Neuronal stem cell (in vitro differentiated cells): Measurements from ENCODE around the gene CARHSP1. TPM values are rescaled to one million over a fixed set of nuclear protein-coding genes. Genes with fewer than 3 reads are reported as not detected.
A peak's percentile ranks its signal among the peaks of the same experiment; 100 is the strongest.
"Not testable (repeated sequence)": the region's sequence is repeated elsewhere in the genome, so short reads cannot be mapped to it uniquely, and the experiment has no call there.

Experiments used
- DNase-seq: peaks from one replicate; pipeline ENCODE4 v3.0.0-alpha.2; 2013; ENCODE audit warnings: low spot score
- H2AFZ ChIP-seq: one replicate; pipeline ENCODE4 v1.6.1; 2013; ENCODE audit warnings: mild to moderate bottlenecking, low read length, inconsistent platforms
- H2AK5ac ChIP-seq: 2 replicates; pipeline ENCODE4 v1.6.1; 2013; ENCODE audit warnings: low read depth, mild to moderate bottlenecking, inconsistent platforms, low read length, moderate library complexity, mixed read lengths
- H2BK120ac ChIP-seq: 2 replicates; pipeline ENCODE4 v1.6.1; 2013; ENCODE audit warnings: low read depth, mild to moderate bottlenecking, inconsistent platforms, low read length, moderate library complexity, mixed read lengths
- H2BK12ac ChIP-seq: one replicate; pipeline ENCODE4 v1.6.1; 2013; ENCODE audit warnings: low read length, inconsistent platforms
- H2BK15ac ChIP-seq: 2 replicates; pipeline ENCODE4 v1.6.1; 2013; ENCODE audit warnings: mild to moderate bottlenecking, low read length, inconsistent platforms, mixed read lengths
- H2BK5ac ChIP-seq: one replicate; pipeline ENCODE4 v1.6.1; 2013; ENCODE audit warnings: inconsistent platforms, mild to moderate bottlenecking, low read length, moderate library complexity
- H3K14ac ChIP-seq: one replicate; pipeline ENCODE4 v1.6.1; 2013; ENCODE audit warnings: low read length, inconsistent platforms
- H3K18ac ChIP-seq: 2 replicates; pipeline ENCODE4 v1.6.1; 2013; ENCODE audit warnings: low read length, inconsistent platforms
- H3K23ac ChIP-seq: 2 replicates; pipeline ENCODE4 v1.6.1; 2013; ENCODE audit warnings: low read depth, mild to moderate bottlenecking, mixed read lengths, low read length, inconsistent platforms; ENCODE audit not compliant: poor library complexity
- H3K27ac ChIP-seq: replicated peaks from 3 replicates; pipeline ENCODE4 v1.5.1; 2013; ENCODE audit warnings: low read length, inconsistent platforms
- H3K27me3 ChIP-seq, 3 experiments: 2 replicates each; pipeline ENCODE4 v1.6.1; 2013; ENCODE audit warnings: low read length in 3 of 3, mild to moderate bottlenecking in 2 of 3, inconsistent platforms in 1 of 3, low read depth in 1 of 3, mixed read lengths in 1 of 3, moderate library complexity in 1 of 3; ENCODE audit not compliant: control insufficient read depth in 3 of 3, insufficient read depth in 3 of 3
- H3K36me3 ChIP-seq, 2 donors: replicated peaks in 1 of 2; 2 replicates each; pipeline ENCODE4 v1.6.1; 2013; ENCODE audit warnings: low read length in 2 of 2; ENCODE audit not compliant: control insufficient read depth in 2 of 2, insufficient read depth in 2 of 2
- H3K4ac ChIP-seq: 2 replicates; pipeline ENCODE4 v1.6.1; 2013; ENCODE audit warnings: inconsistent platforms, mild to moderate bottlenecking, low read length, moderate library complexity
- H3K4me1 ChIP-seq, 2 donors: 1 replicate in 1 of 2; 2 replicates in 1 of 2; pipeline ENCODE4 v1.6.1; 2013; ENCODE audit warnings: low read length in 2 of 2, low read depth in 1 of 2; ENCODE audit not compliant: control insufficient read depth in 2 of 2, insufficient read depth in 1 of 2
- H3K4me2 ChIP-seq: one replicate; pipeline ENCODE4 v1.6.1; 2013; ENCODE audit warnings: mild to moderate bottlenecking, low read length, inconsistent platforms; ENCODE audit not compliant: insufficient read depth, poor library complexity, severe bottlenecking
- H3K4me3 ChIP-seq, 2 donors: 2 replicates each; pipeline ENCODE4 v1.5.1; 2013; ENCODE audit warnings: low read length in 2 of 2, mild to moderate bottlenecking in 2 of 2, inconsistent platforms in 1 of 2, moderate library complexity in 1 of 2
- H3K79me1 ChIP-seq: one replicate; pipeline ENCODE4 v1.6.1; 2013; ENCODE audit warnings: low read depth, mild to moderate bottlenecking, inconsistent platforms, low read length, moderate library complexity
- H3K9ac ChIP-seq: one replicate; pipeline ENCODE4 v1.6.1; 2013; ENCODE audit warnings: mild to moderate bottlenecking, low read depth, low read length, inconsistent platforms; ENCODE audit not compliant: poor library complexity
- H3K9me3 ChIP-seq, 2 donors: replicated peaks in 1 of 2; 2 replicates each; pipeline versions ENCODE3 to v1.6.1; 2013; ENCODE audit warnings: low read length in 2 of 2, mild to moderate bottlenecking in 2 of 2, inconsistent platforms in 1 of 2, low read depth in 1 of 2, mixed read lengths in 1 of 2, moderate library complexity in 1 of 2; ENCODE audit not compliant: control insufficient read depth in 2 of 2, insufficient read depth in 1 of 2
- H4K8ac ChIP-seq: one replicate; pipeline ENCODE4 v1.6.1; 2013; ENCODE audit warnings: low read depth, mild to moderate bottlenecking, inconsistent platforms, low read length, moderate library complexity
- H4K91ac ChIP-seq: one replicate; pipeline ENCODE4 v1.6.1; 2013; ENCODE audit warnings: low read length, low read depth, mild to moderate bottlenecking, inconsistent platforms; ENCODE audit not compliant: poor library complexity
- WGBS, 2 donors: extraction: QIAGEN DNeasy Blood & Tissue Kit; methylation state at CpG; one replicate each; pipeline ENCODE4 v1.1.7; 2013; ENCODE audit warnings: missing lambda C conversion rate in 2 of 2, mixed read lengths in 1 of 2; ENCODE audit not compliant: insufficient read length in 2 of 2, insufficient replicate concordance in 1 of 2; ENCODE audit errors: extremely low coverage in 2 of 2; 5-methylcytosine and 5-hydroxymethylcytosine counted together
- polyA plus RNA-seq, 2 experiments: library from polyadenylated mRNA; stranded (reverse); fragments of 200-250 nt; gene quantifications; one replicate each; pipeline ENCODE4 v1.2.3, GENCODE V29; 2013

CARHSP1 gene
- 107 TPM for polyA plus RNA-seq (2013, experiment 1 of 2)
- polyA plus RNA-seq (2013, experiment 2 of 2) = 99.5 TPM

DNA sequence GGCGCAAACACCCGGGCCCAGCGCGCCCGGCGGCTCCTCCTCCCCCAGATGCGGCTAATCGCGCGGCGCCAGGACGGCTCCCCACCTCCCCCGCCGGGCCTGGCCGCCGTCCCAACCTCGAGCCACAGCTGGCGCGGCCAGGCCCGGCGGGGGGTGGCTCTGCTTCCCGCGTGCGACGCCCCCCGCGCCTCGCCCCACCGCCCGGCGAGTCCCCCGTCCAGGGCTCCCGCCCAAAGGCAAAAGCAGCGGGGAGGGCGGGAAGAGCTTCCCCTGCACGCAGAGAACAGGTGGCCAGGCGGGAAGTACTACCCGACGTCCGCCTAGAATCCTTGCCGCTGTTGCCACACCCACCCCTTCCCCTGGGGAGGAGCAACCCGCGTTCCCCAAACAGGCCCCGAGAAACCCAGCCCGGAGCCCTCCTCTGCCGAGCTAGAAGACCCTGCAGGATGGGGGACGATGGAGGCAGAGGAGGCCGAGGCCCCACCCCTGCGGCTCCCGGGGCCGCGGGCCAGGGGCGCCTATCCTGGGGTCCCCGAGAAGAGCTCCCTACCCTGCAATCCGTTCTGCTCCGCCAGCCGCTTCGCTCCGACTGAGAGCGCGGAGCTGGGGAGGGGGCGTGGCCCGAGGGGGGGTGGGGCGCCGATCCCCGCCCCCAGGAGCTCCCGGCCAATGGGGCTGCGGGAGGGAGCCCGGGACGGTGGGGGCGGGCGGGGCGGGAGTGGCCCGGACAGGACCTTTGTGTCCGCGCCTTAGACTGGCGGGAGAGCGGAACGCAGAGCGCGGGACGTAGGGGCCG, at the start of gene CARHSP1:
Gene CARHSP1 (minus strand): TSS at position 591 of the 796 bp plus-strand sequence. CDS start 9,678 bp downstream, outside the sequence.
- no CpG with 5 or more reads among the region's 83 CpGs for WGBS, 2 donors
- Histone ChIP-seq H2BK120ac (peak within 1 kb of the TSS; percentile 50), H2AK5ac (peak within 1 kb of the TSS; percentile 56), H3K36me3 (peaks cover 5 to 22% of the 10 kb centered on the region in 2 donors), H2AFZ (peak within 1 kb of the TSS; percentile 93), H3K4ac (no peak within 1 kb of the TSS), H4K91ac (no peak within 1 kb of the TSS), H3K4me2 (peak within 1 kb of the TSS; percentile 97), H3K4me1 (peaks cover 24% of the 10 kb centered on the region in 2 donors), H2BK12ac (no peak within 1 kb of the TSS), H3K27ac (peak within 1 kb of the TSS; percentile 89), H3K9ac (peak within 1 kb of the TSS; percentile 87), H3K79me1 (peaks cover 11% of the 10 kb centered on the region), H3K9me3 (peaks cover 0 to 2% of the 10 kb centered on the region in 2 donors), H3K4me3 (peak within 1 kb of the TSS; percentile 96), H3K14ac (peak within 1 kb of the TSS; percentile 1), H2BK15ac (peak within 1 kb of the TSS; percentile 77), H4K8ac (peak within 1 kb of the TSS; percentile 57), H3K23ac (peak within 1 kb of the TSS; percentile 92), H2BK5ac (peak within 1 kb of the TSS; percentile 27), H3K18ac (peak within 1 kb of the TSS; percentile 95), H3K27me3 (no peaks in the 10 kb centered on the region)
- DNase-seq = peak; percentile 94

DNA sequence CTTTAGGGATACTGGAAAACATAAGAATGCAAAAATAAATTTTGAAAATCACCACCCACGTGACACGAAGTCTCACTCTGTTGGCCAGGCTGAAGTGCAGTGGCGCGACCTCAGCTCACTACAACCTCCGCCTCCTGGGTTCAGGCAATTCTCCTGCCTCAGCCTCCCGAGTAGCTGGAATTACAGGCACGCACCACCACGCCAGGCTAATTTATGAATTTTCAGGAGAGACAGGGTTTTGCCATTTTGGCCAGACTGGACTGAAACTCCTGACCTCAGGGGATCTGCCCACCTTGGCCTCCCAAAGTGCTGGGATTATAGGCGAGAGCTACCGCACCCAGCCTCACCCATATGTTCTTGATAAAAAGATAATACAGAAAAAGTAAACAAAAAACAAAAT, 48.5 kb upstream of the CARHSP1 start:
- not testable (repeated sequence) for H4K8ac ChIP-seq, H3K9ac ChIP-seq, H2BK12ac ChIP-seq, H3K79me1 ChIP-seq, H2AFZ ChIP-seq, DNase-seq, H3K4ac ChIP-seq, H4K91ac ChIP-seq, H2BK15ac ChIP-seq, H2BK5ac ChIP-seq, H3K9me3 ChIP-seq, H3K4me1 ChIP-seq, H3K23ac ChIP-seq, H3K4me2 ChIP-seq, H3K18ac ChIP-seq, H2AK5ac ChIP-seq, H3K27me3 ChIP-seq, H3K14ac ChIP-seq, H3K27ac ChIP-seq, H2BK120ac ChIP-seq, H3K4me3 ChIP-seq
- WGBS, 2 donors = no CpG with 5 or more reads among the region's 10 CpGs
- peaks cover 35 to 99% of the 10 kb centered on the region in 2 donors for H3K36me3 ChIP-seq

DNA sequence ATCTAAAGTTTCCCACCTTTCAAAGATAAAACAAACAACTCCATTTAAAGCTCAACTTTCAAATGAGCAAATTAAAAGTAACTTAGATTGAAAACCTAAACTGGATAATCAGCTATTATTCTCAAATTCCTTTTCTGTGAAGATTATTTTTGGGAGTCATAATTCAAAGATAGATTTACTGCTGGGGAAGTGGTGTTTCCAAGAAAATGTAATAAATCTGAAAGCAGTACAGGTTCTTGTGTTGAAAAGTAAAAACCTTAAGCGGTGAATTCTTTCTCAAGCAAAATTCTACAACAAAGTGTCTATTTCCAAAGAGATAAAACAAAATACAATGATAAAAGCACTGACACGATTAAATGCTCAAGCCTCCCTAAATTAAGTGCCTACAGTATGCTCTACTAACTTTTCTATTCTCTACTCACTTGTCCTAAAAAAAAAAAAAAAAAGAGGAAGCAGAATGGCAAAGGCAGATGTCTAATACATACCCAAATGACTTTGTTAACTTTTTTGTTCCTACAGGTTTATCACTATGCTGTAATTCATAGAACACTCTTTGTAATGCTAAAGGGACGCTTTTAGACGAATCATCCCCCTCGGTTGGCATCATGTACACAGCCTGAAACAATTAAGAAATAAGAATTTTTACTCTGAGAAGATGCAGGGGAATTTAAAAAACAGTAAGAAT, 47.9 kb upstream of the CARHSP1 start:
- H3K14ac ChIP-seq = no peak overlapping the region
- no peak overlapping the region for H3K9ac ChIP-seq
- no peak overlapping the region for H2AFZ ChIP-seq
- no peak overlapping the region for H2BK15ac ChIP-seq
- H4K91ac ChIP-seq = no peak overlapping the region
- no peaks in the 10 kb centered on the region for H3K79me1 ChIP-seq
- H3K27ac ChIP-seq = no peak overlapping the region
- no peak for DNase-seq
- H3K9me3 ChIP-seq = no peaks in the 10 kb centered on the region
- H2BK12ac ChIP-seq = no peak overlapping the region
- H3K36me3 ChIP-seq = peaks cover 33 to 99% of the 10 kb centered on the region in 2 donors
- no peak overlapping the region for H3K4me2 ChIP-seq
- H4K8ac ChIP-seq = no peak overlapping the region
- no peak overlapping the region for H2BK5ac ChIP-seq
- H3K4me3 ChIP-seq = no peak overlapping the region
- no peaks in the 10 kb centered on the region for H3K27me3 ChIP-seq
- WGBS, 2 donors = no CpG with 5 or more reads among the region's 5 CpGs
- no peaks in the 10 kb centered on the region for H3K4me1 ChIP-seq
- H3K4ac ChIP-seq = no peak overlapping the region
- H3K23ac ChIP-seq = no peak overlapping the region
- H2BK120ac ChIP-seq = no peak overlapping the region
- H2AK5ac ChIP-seq = no peak overlapping the region
- H3K18ac ChIP-seq = no peak overlapping the region

DNA sequence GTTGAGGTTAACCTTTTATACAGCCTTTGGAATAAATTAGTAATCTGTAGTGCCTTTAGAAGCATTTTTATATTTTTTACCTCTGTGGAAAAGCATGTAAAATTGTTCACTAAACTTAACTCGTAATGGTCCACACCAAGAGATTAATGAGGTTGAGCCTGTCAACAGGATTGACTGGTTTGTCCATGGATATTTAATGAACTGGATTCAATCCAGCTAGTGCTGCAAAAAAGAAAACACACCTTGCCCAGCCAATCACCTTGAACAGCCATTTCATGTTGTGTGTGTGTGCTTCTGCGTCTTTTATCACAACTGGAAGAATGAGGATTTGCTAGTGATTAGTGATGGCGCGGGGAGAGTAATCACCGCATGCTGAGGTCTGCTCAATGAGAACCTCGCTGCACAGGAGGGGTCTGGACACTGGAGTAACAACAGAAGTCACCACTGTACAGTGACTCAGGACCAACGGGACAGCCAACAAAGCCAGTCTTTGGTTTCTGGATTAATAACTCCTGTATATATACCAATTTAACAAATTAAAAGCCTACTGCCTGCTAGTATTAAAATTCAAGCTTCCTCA, 47.0 kb upstream of the CARHSP1 start:
- Histone ChIP-seq H2AFZ (no peak overlapping the region), H2BK120ac (no peak overlapping the region), H3K4ac (no peak overlapping the region), H2BK5ac (no peak overlapping the region), H3K79me1 (peaks cover 2% of the 10 kb centered on the region), H3K27me3 (no peaks in the 10 kb centered on the region), H3K18ac (no peak overlapping the region), H2BK15ac (no peak overlapping the region), H3K9me3 (no peaks in the 10 kb centered on the region), H2AK5ac (no peak overlapping the region), H3K4me2 (no peak overlapping the region), H4K91ac (no peak overlapping the region), H4K8ac (no peak overlapping the region), H3K23ac (no peak overlapping the region), H2BK12ac (no peak overlapping the region), H3K4me1 (no peaks in the 10 kb centered on the region), H3K9ac (no peak overlapping the region), H3K4me3 (no peak overlapping the region), H3K36me3 (peaks cover 37 to 99% of the 10 kb centered on the region in 2 donors), H3K14ac (no peak overlapping the region), H3K27ac (no peak overlapping the region)
- no peak for DNase-seq
- no CpG with 5 or more reads among the region's 7 CpGs for WGBS, 2 donors
